HepG2 (cell line): ENCODE measurements around the gene TAF12. TPM values are rescaled to one million over a fixed set of nuclear protein-coding genes. Genes with fewer than 3 reads are reported as not detected.

Experiments
- ATAC-seq: fragments of 200-7000 bp; cut with Tn5 transposase; 3 replicates; pipeline ENCODE4 v1.9.1; 2020; ENCODE audit warnings: mild to moderate bottlenecking, moderate library complexity
- BruUV-seq: library from RNA; stranded (reverse); fragments of 400-500 nt; replicated peaks from 2 replicates; lab custom pipeline; 2021; lab: Mats Ljungman, UMichigan
- CTCF ChIA-PET: fragments of 300-600 bp; formaldehyde crosslinking; extraction: SDS; loops from one replicate; lab custom pipeline; 2021; ENCODE audit warnings: low total read pairs, inconsistent platforms, low intra/inter-chr PET ratio; lab: Yijun Ruan, JAX
- POLR2A ChIA-PET: fragments of 350-600 bp; sonication (Branson Sonifier 250); formaldehyde crosslinking; loops from one replicate; lab custom pipeline; 2020; ENCODE audit warnings: antibody characterized with exemption, inconsistent platforms; lab: Yijun Ruan, JAX
- DNase-seq: peaks from one replicate; pipeline ENCODE4 v3.0.0-alpha.2; 2015; ENCODE audit warnings: low spot score
- FAIRE-seq: peaks from 3 replicates; lab custom pipeline; 2011; peaks lifted over from hg19 to GRCh38; lab: Jason Lieb, UNC
- H2AFZ ChIP-seq: one replicate; pipeline ENCODE4 v1.6.1; 2011; ENCODE audit warnings: low read length, inconsistent platforms
- H3K27ac ChIP-seq: fragments of 300-600 bp; 3 replicates; pipeline ENCODE4 v1.8.0; 2011; ENCODE audit warnings: mixed run types, mild to moderate bottlenecking, mixed read lengths, low read length, inconsistent platforms; ENCODE audit not compliant: insufficient read depth; ENCODE audit errors: extremely low read length
- H3K27me3 ChIP-seq, 2 experiments: fragments of 200-600 bp in 1 of 2; 2 replicates in 1 of 2; 3 replicates in 1 of 2; pipeline versions ENCODE4 v1.6.0 to v1.8.0; 2011; ENCODE audit warnings: low read length in 2 of 2, mild to moderate bottlenecking in 2 of 2, moderate library complexity in 2 of 2, inconsistent platforms in 1 of 2; ENCODE audit not compliant: insufficient read depth in 2 of 2, control insufficient read depth in 1 of 2
- H3K36me3 ChIP-seq, 2 experiments: fragments of 200-600 bp in 1 of 2; replicated peaks in 1 of 2; 2 replicates in 1 of 2; 3 replicates in 1 of 2; pipeline versions ENCODE4 v1.5.1 to v1.8.0; 2011; ENCODE audit warnings: low read length in 2 of 2, inconsistent platforms in 1 of 2; ENCODE audit not compliant: insufficient read depth in 2 of 2, control insufficient read depth in 1 of 2
- H3K4me1 ChIP-seq: 2 replicates; pipeline ENCODE4 v1.5.1; 2012; ENCODE audit warnings: low read length, inconsistent platforms; ENCODE audit not compliant: insufficient read depth
- H3K4me2 ChIP-seq: 2 replicates; pipeline ENCODE4 v1.6.0; 2011; ENCODE audit warnings: low read depth, low read length, inconsistent platforms
- H3K4me3 ChIP-seq, 3 experiments: fragments of 200-600 bp in 1 of 3; sonication (generic), shearing (Covaris generic) in 1 of 3; replicated peaks in 1 of 3; 2 replicates each; pipeline ENCODE4 v1.5.1; 2011 to 2016; ENCODE audit warnings: low read length in 3 of 3, inconsistent platforms in 2 of 3, low read depth in 2 of 3, mild to moderate bottlenecking in 2 of 3, control low read depth in 1 of 3, mixed read lengths in 1 of 3; ENCODE audit not compliant: insufficient read depth in 1 of 3
- H3K79me2 ChIP-seq: one replicate; pipeline ENCODE4 v1.6.1; 2011; ENCODE audit warnings: low read length, inconsistent platforms; ENCODE audit not compliant: insufficient read depth
- H3K9ac ChIP-seq: 2 replicates; pipeline ENCODE4 v1.6.0; 2011; ENCODE audit warnings: mild to moderate bottlenecking, low read depth, low read length, inconsistent platforms; ENCODE audit not compliant: insufficient read depth
- H3K9me3 ChIP-seq: 2 replicates; pipeline ENCODE4 v1.5.1; 2012; ENCODE audit warnings: mild to moderate bottlenecking, low read length
- H4K20me1 ChIP-seq: 2 replicates; pipeline ENCODE4 v1.6.0; 2011; ENCODE audit warnings: inconsistent platforms, mild to moderate bottlenecking, low read length, moderate library complexity; ENCODE audit not compliant: insufficient read depth
- FLYWCH1 ChIP-seq: sonication (generic); formaldehyde crosslinking; IDR thresholded peaks from 2 replicates; pipeline ENCODE4 v1.8.1; 2023; ENCODE audit warnings: mild to moderate bottlenecking, missing genetic modification reagents
- FUBP1 ChIP-seq: sonication (generic); formaldehyde crosslinking; IDR thresholded peaks from 2 replicates; pipeline ENCODE4 v1.5.1; 2020; ENCODE audit warnings: missing genetic modification reagents, mild to moderate bottlenecking, borderline replicate concordance
- HOXA3 ChIP-seq: sonication (generic); formaldehyde crosslinking; IDR thresholded peaks from 2 replicates; pipeline ENCODE4 v1.5.0; 2020; ENCODE audit warnings: missing genetic modification reagents
- POLR2A ChIP-seq, 2 experiments: IDR thresholded peaks; 2 replicates each; pipeline ENCODE4 v1.6.1; 2011; ENCODE audit warnings: low read depth in 2 of 2, low read length in 2 of 2, mild to moderate bottlenecking in 1 of 2, moderate library complexity in 1 of 2; ENCODE audit not compliant: insufficient read depth in 1 of 2
- POLR2AphosphoS5 ChIP-seq: IDR thresholded peaks from 2 replicates; pipeline ENCODE4 v1.6.1; 2012; ENCODE audit warnings: low read depth, low read length
- RBM22 ChIP-seq: fragments of 200-400 bp; formaldehyde crosslinking; optimal IDR thresholded peaks from 2 replicates; pipeline ENCODE3; 2017; ENCODE audit warnings: mild to moderate bottlenecking, low read length, moderate library complexity
- WGBS: methylation state at CpG from one replicate; pipeline ENCODE4 v1.1.6; 2017; ENCODE audit warnings: low lambda C conversion rate; 5-methylcytosine and 5-hydroxymethylcytosine counted together
- in situ Hi-C: cut with HindIII; loops from 2 replicates; pipeline ENCODE4 v1.10.0; 2017; ENCODE audit warnings: low pct_unique_long_range_greater_than_20kb; ENCODE audit not compliant: extremely low pct_ligation_motif_present
- intact Hi-C: fragments of 100-400 bp; cut with micrococcal nuclease; formaldehyde crosslinking; loops from one replicate; pipeline ENCODE4 v1.10.0; 2022; ENCODE audit not compliant: unreplicated experiment
- polyA plus RNA-seq, 8 experiments: library from polyadenylated mRNA; depleted of rRNA in 3 of 8; stranded (reverse) in 7 of 8; unstranded in 1 of 8; fragments of >200 nt; fragmentation: Illumina TruSeq in 4 of 8; extraction: Trizol in 4 of 8; gene quantifications; 2 replicates each; pipeline versions ENCODE4 v1.2.1 to v1.2.3, GENCODE V29; 2011 to 2016; ENCODE audit warnings: low read depth in 4 of 8, missing spikeins in 1 of 8, mixed read lengths in 1 of 8; ENCODE audit not compliant: insufficient read depth in 1 of 8
- total RNA-seq, 5 experiments: library from RNA; depleted of rRNA; stranded (reverse); fragments of >200 nt; fragmentation: Illumina TruSeq; extraction: Trizol; gene quantifications; 2 replicates each; pipeline ENCODE4 v1.2.3, GENCODE V29; 2016; ENCODE audit warnings: low read depth in 1 of 5

The TAF12 gene
- total and polyA plus RNA-seq, 2 of the 13 experiments (the other 11 are each of a cell fraction or from before 2014, with no cell fraction given): 16.3 to 17.1 TPM

GRCh38 chr1:28578696-28579218 lies 64.1 kb downstream of the TAF12 start:
- POLR2A ChIA-PET: interaction anchor here (0.8 to 6.6 kb wide), 10 partner anchors 9 to 71 kb away, joined by 3 to 139 read pairs (median 5); partner anchors contain the start of genes RAB42, RCC1 and RNU11
- no peak overlapping the region for H2AFZ ChIP-seq
- H3K79me2 ChIP-seq: peaks cover 28% of the 10 kb centered on the region
- no peak for ATAC-seq
- TF ChIP-seq FUBP1 (no peak), FLYWCH1 (CRISPR knock-in tag) (no peak), POLR2AphosphoS5 (peak; percentile 37; the same call in 1 of the 2 replicates), HOXA3 (CRISPR knock-in tag) (peak; percentile 3; the same call in 1 of the 2 replicates), POLR2A (IDR thresholded peaks at IDR 0.05; ENCODE audit: insufficient read depth in 1 of 2, low read depth in 2 of 2, low read length in 2 of 2) (peak in 1 of 2 experiments; percentile 35; a peak in 1 of 4 replicates), RBM22 (peak; percentile 83)
- TF ChIP-seq, all 625 proteins: peak for 4
- H3K36me3 ChIP-seq: peaks cover 13 to 39% of the 10 kb centered on the region in 2 experiments
- peaks cover 45% of the 10 kb centered on the region for H4K20me1 ChIP-seq
- H3K4me1 ChIP-seq: peaks cover 29% of the 10 kb centered on the region
- no peak overlapping the region for H3K27ac ChIP-seq
- no peak for FAIRE-seq
- CTCF ChIA-PET: no interaction called here
- DNase-seq: no peak
- peaks cover 0 to 3% of the 10 kb centered on the region in 2 experiments; a peak in 1 of 5 replicates for H3K27me3 ChIP-seq
- 80% methylated on average over 6 of the region's 6 CpGs for WGBS
- no TSS peak for BruUV-seq
- no peaks in the 10 kb centered on the region for H3K9me3 ChIP-seq
- no peak overlapping the region for H3K9ac ChIP-seq
- H3K4me3 ChIP-seq: peak overlapping the region in 1 of 3 experiments; percentile 96; a peak in 1 of 6 replicates
- in situ Hi-C loops: loop anchor here (25.0 kb wide), 1 partner anchor 341 kb away; the partner anchor contains the start of genes ATP5IF1 and DNAJC8
- peak overlapping the region; percentile 76 for H3K4me2 ChIP-seq
- intact Hi-C loops: no loop called here
